ELR (cell line): Measurements from ENCODE around the gene CATSPERD.
"Not testable (repeated sequence)": the region's sequence is repeated elsewhere in the genome, so short reads cannot be mapped to it uniquely, and the experiment has no call there.

Experiments used
- DNase-seq: peaks from one replicate; pipeline ENCODE4 v3.0.0-alpha.2; 2015; ENCODE audit warnings: low read depth

Gene CATSPERD

DNA sequence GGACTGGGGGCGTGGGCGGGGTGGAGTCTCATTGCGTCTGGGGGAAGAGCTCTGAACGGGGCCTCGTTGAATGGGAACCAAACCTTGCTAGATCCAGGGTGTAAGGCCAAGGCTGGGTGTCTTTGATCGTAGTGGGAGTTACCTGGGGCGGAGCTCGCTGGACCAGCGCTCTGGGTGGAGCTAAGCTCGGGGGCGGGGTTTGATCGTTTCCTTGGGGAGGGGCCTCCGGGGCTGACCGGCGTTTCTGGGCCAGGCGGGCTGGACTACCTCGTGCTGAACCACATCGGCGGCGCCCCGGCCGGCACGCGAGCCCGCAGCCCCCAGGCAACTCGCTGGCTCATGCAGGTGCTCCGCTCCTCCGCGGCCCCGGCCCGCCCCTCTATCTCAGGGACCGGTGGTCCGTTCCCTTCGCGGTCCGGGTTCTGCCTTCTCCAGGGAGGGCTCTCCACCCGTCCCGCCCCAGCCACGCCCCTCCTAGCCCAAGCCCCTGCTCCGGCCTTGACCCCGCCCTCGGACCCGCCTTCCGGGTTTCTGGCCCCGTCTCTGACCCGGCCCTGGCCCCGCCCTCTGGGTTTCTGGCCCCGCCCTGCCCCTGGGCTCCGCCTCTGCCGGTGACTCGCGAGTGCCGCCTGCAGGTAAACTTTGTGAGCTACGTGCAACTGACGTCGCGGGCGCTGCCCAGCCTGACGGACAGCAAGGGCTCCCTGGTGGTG lies 33.6 kb upstream of the CATSPERD start:
- DNase-seq = peak; percentile 96

DNA sequence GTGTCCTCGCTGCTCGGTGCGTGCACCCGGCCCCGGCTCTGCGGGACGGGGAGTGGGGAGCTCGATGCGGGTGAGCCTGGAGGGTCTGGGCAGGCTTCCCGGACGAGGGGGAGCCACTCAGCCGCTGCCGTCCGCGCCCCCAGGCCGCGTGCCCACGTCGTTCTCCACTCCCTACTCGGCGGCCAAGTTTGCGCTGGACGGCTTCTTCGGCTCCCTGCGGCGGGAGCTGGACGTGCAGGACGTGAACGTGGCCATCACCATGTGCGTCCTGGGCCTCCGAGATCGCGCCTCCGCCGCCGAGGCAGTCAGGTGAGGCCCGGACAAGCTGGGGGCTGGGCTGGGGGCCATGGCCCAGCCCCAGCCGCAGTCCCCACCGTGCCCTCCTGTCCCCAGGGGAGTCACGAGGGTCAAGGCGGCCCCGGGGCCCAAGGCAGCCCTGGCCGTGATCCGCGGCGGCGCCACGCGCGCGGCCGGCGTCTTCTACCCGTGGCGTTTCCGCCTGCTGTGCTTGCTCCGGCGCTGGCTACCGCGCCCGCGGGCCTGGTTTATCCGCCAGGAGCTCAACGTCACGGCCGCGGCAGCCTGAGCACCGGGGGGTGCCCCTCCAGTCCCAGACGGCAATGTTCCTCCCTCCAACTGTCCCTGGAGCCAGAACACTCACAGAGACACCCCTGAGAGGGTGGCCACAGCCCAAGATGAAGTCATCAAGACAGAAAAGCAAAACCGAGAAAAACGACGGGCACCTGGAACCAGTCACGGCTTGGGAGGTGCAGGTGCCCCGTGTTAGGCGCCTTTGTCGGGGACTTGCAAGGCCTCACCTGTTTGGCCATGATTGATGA lies 32.9 kb upstream of the CATSPERD start:
- DNase-seq = no peak

DNA sequence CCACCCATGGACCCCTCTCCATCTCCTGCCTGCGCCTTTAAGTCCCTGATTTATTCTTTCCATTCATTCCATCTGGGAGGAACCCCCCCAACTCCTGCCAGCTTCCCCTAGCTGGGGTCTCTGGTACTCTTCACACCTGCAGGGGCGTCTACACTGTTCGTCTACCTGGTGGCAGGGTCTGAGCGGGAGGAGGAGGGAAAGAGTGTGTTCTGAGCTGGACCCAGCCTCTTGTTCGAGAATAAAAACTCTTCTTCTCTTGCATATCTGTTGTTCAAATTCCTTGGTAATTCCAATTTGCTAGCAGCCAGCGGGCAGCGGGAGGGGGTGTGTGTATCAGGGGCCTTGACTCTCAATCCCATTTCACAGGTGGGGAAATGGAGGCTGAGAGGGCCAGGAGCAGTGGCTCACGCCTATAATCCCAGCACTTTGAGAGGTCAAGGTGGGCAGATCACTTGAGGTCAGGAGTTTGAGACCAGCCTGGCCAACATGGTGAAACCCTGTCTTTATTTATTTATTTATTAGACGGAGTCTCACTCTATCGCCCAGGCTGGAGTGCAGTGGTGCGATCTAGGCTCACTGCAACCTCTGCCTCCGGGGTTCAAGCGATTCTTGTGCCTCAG lies 32.1 kb upstream of the CATSPERD start:
- DNase-seq = not testable (repeated sequence)

DNA sequence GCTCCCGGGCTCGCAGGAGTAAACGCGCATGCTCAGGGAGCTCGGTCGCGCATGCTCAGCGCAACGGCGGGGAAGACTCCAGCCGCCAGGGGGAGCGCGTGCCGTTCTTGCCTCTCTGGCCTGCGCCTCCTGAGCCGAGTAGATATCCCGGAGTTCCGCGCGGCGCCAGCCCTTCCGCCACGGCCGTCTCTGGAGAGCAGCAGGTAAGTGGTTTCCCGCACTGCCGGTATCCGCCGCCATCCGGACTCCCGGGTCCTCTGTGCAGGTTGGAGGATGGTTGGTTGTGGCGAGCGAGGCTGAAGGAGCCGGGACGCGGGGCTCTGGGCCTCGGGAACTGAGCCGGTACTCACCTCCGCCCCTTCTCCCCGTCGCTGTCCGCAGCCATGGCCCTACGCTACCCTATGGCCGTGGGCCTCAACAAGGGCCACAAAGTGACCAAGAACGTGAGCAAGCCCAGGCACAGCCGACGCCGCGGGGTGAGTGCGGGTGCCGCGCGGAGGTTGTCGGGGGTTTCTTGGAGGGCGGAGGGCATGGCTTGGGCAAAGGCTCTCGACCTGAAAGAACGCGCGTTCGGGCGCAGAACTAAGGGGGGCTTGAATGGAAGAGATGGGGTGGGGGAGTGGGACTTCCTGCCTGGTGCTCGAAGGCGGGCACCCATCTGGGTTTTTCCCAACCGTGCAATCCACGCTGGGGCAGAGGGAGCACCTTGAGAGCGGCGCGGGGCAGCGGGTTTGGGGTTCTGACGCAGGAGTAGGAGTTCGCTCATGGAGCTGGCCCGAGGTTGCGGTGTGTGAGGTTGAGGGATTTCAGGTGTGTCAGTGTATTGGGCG lies 30.1 kb upstream of the CATSPERD start, which contains the start of gene RPL36:
Gene RPL36 (plus strand): TSS at position 171 of the 830 bp plus-strand sequence. CDS start 213 bp downstream, at position 384.
- peak; percentile 96 for DNase-seq

GRCh38 chr19:5690955-5691821 lies 29.2 kb upstream of the CATSPERD start:
- DNase-seq = peak; percentile 58

DNA sequence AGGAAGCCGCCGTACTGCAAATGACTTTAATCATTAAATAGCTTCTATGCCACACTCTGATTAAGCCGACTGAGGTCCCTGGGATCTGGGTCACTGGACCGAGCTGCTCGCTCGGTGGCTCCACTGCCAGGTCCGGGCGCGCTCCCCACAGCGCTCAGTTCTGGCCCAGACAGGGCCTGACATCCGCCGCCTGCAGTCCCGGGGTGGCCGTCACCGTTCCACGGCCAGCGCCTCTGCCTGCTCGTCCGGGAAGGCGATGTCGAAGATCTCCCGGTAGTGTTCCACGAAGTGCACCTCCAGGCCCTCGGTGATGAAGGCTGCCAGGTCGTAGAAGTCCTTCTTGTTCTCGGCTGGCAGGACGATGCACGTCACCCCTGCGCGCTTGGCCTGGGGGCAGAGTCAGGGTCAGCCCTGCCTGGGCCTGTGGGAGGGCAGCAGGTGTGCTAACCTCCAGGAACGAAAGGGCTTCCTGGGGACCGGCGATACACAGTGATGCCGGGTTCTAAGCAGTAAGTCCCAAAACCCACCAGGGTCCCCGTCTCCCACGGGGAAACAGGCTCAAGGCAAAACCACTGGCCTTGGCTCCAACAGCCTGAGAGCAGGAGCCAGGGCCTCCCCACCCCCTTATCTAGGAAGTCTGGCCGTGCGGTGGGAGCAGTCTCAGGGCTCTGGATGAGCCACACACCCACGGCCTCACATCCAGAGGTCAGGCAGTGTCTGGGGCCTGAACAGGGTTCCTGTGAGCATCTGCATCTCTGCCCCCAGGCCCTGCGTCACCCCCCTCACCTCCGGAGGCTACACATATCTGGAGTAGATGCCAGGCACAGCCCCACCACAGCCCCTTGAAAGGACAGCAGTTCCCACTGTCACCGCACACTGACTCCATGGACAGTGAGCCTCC lies 28.4 kb upstream of the CATSPERD start:
- peak; percentile 38 for DNase-seq

DNA sequence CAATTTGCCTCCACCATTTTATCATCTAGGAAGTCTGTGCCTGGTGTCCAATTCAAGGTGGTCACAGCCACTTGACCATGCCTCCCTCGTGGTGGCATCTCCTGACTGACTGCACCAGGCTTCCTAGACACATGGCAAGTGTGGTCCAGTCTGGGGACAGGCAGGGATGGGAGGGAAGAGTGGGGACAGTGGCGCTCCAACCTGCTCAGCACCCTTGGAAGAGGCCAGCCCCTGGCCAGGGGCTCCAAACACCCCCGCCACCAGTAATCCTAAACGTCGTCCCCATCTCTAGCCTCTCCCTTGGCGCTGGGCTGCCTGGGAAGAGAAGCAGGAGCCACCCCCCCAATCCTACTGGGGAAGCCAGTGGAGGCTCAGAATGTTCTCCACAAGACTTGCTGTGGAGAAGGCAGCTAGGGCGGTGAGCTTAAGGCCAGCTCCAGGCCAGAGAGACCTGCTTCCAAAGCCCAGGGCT lies 27.7 kb upstream of the CATSPERD start:
- DNase-seq = peak; percentile 43

- DNase-seq = no peak
These were observed 27.0 kb upstream of the CATSPERD start for GRCh38 chr19:5693195-5694166.

DNA sequence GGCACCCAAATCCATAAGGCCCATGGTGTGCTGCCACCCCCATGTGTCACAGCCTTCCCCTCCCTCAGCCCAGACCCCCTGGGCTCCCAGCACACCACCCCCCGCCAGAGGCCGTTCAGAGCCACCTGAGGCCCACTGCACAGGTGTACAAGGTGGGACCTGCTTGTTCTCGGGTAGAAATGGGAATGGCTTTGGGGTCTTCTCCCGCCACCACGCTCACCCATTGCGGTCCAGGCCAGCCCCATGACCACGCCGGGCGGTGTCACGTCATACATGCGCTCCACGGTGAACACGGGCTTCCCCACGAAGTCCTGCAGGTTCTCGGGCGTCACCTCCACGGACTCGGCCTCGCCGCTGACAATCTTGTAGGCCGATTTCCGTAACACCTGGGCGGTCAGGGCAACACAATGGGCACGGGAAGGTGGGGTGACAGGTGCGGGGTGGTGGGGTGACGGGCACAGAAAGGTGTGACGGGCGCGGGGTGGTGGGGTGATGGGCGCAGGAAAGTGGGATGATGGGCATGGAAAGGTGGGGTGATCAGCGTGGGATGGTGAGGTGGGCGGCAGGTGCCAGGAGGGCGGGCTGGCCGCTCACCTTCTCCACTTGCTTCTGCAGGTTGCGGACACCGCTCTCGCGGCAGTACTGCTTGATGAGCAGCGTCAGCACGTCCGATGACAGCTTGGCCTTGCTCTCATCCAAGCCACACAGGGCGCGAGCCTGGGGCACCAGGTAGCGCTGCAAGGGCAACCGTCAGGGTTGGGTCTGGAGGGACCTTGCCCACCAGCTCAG lies 26.1 kb upstream of the CATSPERD start:
- no peak for DNase-seq

- no peak for DNase-seq
These were observed 25.3 kb upstream of the CATSPERD start for GRCh38 chr19:5694956-5695648.

DNA sequence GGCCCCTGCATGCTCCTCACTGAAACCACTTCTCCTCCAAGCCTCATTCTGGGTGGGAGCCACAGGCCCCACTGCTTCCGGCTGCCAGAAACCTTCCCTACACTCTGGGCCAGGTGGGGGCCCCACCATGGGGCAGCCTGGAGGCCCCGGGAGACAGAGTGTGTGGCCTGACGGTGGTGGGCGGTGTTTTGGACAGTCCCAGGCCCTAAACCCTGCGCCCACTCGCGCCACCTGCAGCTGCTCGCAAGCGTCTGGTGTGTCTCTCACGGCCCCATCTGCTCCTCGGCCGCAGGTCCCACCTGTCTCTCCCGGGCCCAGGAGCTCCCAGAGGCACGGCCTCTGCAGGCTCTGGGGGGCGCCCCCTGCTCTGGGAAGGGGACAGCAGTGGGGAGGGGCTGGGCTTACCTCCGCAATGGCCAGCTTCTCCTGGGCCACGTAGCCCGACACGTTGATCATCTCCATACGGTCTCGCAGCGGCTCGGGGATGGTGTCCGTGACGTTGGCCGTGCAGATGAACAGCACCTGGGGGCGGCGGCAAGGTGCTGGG lies 24.7 kb upstream of the CATSPERD start:
- DNase-seq = no peak

- no peak for DNase-seq
These were observed 24.0 kb upstream of the CATSPERD start for GRCh38 chr19:5696196-5697021.

DNA sequence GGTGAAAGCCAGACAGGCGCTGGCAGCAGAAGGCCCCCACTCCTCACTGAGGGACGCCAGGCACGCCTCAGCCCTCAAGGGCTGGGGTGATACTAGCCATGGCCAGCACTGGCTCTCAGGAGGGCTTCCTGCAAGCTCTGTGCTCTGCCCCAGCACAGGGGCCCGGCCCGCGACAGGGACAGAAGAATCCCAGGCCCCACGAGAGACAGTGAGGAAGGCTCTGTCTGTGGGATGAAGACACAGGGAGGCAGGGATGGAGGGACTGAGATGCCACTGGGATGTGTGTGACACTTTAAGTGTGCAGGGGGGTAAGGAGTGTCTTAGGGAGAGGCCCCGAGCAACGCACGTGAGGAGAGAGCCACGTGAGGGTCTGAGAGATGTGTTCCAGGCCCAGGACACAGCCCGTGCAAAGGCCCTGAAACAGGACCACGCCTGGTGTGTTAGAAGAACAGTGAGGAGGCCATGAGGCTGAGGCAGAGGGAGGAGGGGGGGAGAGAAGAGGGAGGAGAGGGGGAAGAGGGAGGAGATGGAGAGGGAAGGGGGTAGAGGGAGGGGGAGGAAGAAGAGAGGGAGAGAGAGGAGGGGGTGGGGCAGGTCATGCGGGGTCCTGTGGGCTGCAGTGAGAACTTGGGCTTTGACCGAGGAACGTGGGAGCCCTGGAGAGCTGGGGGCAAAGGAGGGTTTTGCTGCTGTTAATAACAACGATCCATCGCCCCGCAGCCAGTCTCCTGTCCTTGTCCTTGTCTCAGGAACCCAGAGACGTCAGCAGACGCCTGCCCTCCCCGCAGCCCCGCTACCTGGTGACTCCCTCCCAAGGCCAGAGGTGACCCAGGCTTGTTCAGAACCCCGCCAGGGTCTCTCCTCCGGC lies 23.2 kb upstream of the CATSPERD start:
- no peak for DNase-seq

DNA sequence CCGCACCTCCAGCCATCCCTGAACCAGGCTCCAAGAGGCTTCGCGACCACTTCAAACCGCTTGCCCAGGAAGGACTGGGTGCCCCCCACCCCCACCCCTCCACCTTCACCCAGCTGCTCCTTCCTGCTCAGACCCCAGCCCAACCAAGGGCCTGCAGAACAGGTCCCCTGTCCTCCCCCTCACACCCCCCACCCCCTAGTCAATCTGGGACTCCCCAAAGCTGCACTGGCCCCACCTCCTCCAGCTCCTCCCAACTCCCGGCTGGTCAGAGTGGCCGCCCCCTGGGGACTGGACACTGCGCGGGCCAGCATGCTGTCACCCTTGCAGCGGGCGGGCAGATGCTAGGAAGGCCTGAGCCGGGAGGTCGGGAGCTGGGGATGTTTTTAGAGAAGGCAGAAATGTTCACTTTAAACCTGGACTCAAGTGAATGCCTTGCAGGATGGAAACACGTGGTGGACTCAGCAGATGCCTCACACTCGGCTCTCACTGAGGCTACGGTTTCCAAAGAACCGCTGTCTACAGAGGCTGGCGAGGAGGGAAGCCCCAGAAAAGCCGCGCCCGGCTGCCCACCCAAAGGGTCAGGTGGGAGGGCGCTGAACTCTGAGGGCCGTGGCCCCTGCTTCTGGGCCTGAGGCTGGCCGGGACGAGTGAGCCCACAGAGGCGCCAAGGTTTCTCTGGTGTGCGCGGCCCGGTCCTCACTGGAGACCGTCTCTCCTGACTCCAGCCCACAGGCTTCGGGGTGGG lies 22.4 kb upstream of the CATSPERD start:
- DNase-seq = peak; percentile 36
